Neuronal stem cell (in vitro differentiated cells): ENCODE measurements around the gene MPPED1.

Experiments
- DNase-seq: peaks from one replicate; pipeline ENCODE4 v3.0.0-alpha.2; 2013; ENCODE audit warnings: low spot score
- H2AFZ ChIP-seq: one replicate; pipeline ENCODE4 v1.6.1; 2013; ENCODE audit warnings: mild to moderate bottlenecking, low read length, inconsistent platforms
- H2AK5ac ChIP-seq: 2 replicates; pipeline ENCODE4 v1.6.1; 2013; ENCODE audit warnings: low read depth, mild to moderate bottlenecking, inconsistent platforms, low read length, moderate library complexity, mixed read lengths
- H2BK120ac ChIP-seq: 2 replicates; pipeline ENCODE4 v1.6.1; 2013; ENCODE audit warnings: low read depth, mild to moderate bottlenecking, inconsistent platforms, low read length, moderate library complexity, mixed read lengths
- H2BK12ac ChIP-seq: one replicate; pipeline ENCODE4 v1.6.1; 2013; ENCODE audit warnings: low read length, inconsistent platforms
- H2BK15ac ChIP-seq: 2 replicates; pipeline ENCODE4 v1.6.1; 2013; ENCODE audit warnings: mild to moderate bottlenecking, low read length, inconsistent platforms, mixed read lengths
- H2BK5ac ChIP-seq: one replicate; pipeline ENCODE4 v1.6.1; 2013; ENCODE audit warnings: inconsistent platforms, mild to moderate bottlenecking, low read length, moderate library complexity
- H3K14ac ChIP-seq: one replicate; pipeline ENCODE4 v1.6.1; 2013; ENCODE audit warnings: low read length, inconsistent platforms
- H3K18ac ChIP-seq: 2 replicates; pipeline ENCODE4 v1.6.1; 2013; ENCODE audit warnings: low read length, inconsistent platforms
- H3K23ac ChIP-seq: 2 replicates; pipeline ENCODE4 v1.6.1; 2013; ENCODE audit warnings: low read depth, mild to moderate bottlenecking, mixed read lengths, low read length, inconsistent platforms; ENCODE audit not compliant: poor library complexity
- H3K27ac ChIP-seq: replicated peaks from 3 replicates; pipeline ENCODE4 v1.5.1; 2013; ENCODE audit warnings: low read length, inconsistent platforms
- H3K27me3 ChIP-seq, 3 experiments: 2 replicates each; pipeline ENCODE4 v1.6.1; 2013; ENCODE audit warnings: low read length in 3 of 3, mild to moderate bottlenecking in 2 of 3, inconsistent platforms in 1 of 3, low read depth in 1 of 3, mixed read lengths in 1 of 3, moderate library complexity in 1 of 3; ENCODE audit not compliant: control insufficient read depth in 3 of 3, insufficient read depth in 3 of 3
- H3K36me3 ChIP-seq, 2 donors: replicated peaks in 1 of 2; 2 replicates each; pipeline ENCODE4 v1.6.1; 2013; ENCODE audit warnings: low read length in 2 of 2; ENCODE audit not compliant: control insufficient read depth in 2 of 2, insufficient read depth in 2 of 2
- H3K4ac ChIP-seq: 2 replicates; pipeline ENCODE4 v1.6.1; 2013; ENCODE audit warnings: inconsistent platforms, mild to moderate bottlenecking, low read length, moderate library complexity
- H3K4me1 ChIP-seq, 2 donors: 1 replicate in 1 of 2; 2 replicates in 1 of 2; pipeline ENCODE4 v1.6.1; 2013; ENCODE audit warnings: low read length in 2 of 2, low read depth in 1 of 2; ENCODE audit not compliant: control insufficient read depth in 2 of 2, insufficient read depth in 1 of 2
- H3K4me2 ChIP-seq: one replicate; pipeline ENCODE4 v1.6.1; 2013; ENCODE audit warnings: mild to moderate bottlenecking, low read length, inconsistent platforms; ENCODE audit not compliant: insufficient read depth, poor library complexity, severe bottlenecking
- H3K4me3 ChIP-seq, 2 donors: 2 replicates each; pipeline ENCODE4 v1.5.1; 2013; ENCODE audit warnings: low read length in 2 of 2, mild to moderate bottlenecking in 2 of 2, inconsistent platforms in 1 of 2, moderate library complexity in 1 of 2
- H3K79me1 ChIP-seq: one replicate; pipeline ENCODE4 v1.6.1; 2013; ENCODE audit warnings: low read depth, mild to moderate bottlenecking, inconsistent platforms, low read length, moderate library complexity
- H3K9ac ChIP-seq: one replicate; pipeline ENCODE4 v1.6.1; 2013; ENCODE audit warnings: mild to moderate bottlenecking, low read depth, low read length, inconsistent platforms; ENCODE audit not compliant: poor library complexity
- H3K9me3 ChIP-seq, 2 donors: replicated peaks in 1 of 2; 2 replicates each; pipeline versions ENCODE3 to v1.6.1; 2013; ENCODE audit warnings: low read length in 2 of 2, mild to moderate bottlenecking in 2 of 2, inconsistent platforms in 1 of 2, low read depth in 1 of 2, mixed read lengths in 1 of 2, moderate library complexity in 1 of 2; ENCODE audit not compliant: control insufficient read depth in 2 of 2, insufficient read depth in 1 of 2
- H4K8ac ChIP-seq: one replicate; pipeline ENCODE4 v1.6.1; 2013; ENCODE audit warnings: low read depth, mild to moderate bottlenecking, inconsistent platforms, low read length, moderate library complexity
- H4K91ac ChIP-seq: one replicate; pipeline ENCODE4 v1.6.1; 2013; ENCODE audit warnings: low read length, low read depth, mild to moderate bottlenecking, inconsistent platforms; ENCODE audit not compliant: poor library complexity
- WGBS, 2 donors: extraction: QIAGEN DNeasy Blood & Tissue Kit; methylation state at CpG; one replicate each; pipeline ENCODE4 v1.1.7; 2013; ENCODE audit warnings: missing lambda C conversion rate in 2 of 2, mixed read lengths in 1 of 2; ENCODE audit not compliant: insufficient read length in 2 of 2, insufficient replicate concordance in 1 of 2; ENCODE audit errors: extremely low coverage in 2 of 2; 5-methylcytosine and 5-hydroxymethylcytosine counted together

The MPPED1 gene

GRCh38 chr22:43385770-43386641 is 25.8 kb upstream of the MPPED1 start:
- Histone ChIP-seq H3K27me3 (peaks cover 0 to 29% (median 10%) of the 10 kb centered on the region in 3 experiments), H3K4me1 (peaks cover 2 to 11% of the 10 kb centered on the region in 2 donors), H2BK12ac (no peak overlapping the region), H3K4ac (no peak overlapping the region), H2BK15ac (no peak overlapping the region), H3K9ac (no peak overlapping the region), H3K9me3 (peaks cover 0 to 2% of the 10 kb centered on the region in 2 donors), H3K18ac (peak overlapping the region; percentile 88), H3K79me1 (no peaks in the 10 kb centered on the region), H3K23ac (no peak overlapping the region), H2BK120ac (no peak overlapping the region), H2BK5ac (no peak overlapping the region), H4K8ac (no peak overlapping the region), H3K36me3 (no peaks in the 10 kb centered on the region), H2AK5ac (no peak overlapping the region), H3K14ac (no peak overlapping the region), H3K27ac (no peak overlapping the region), H4K91ac (no peak overlapping the region), H3K4me3 (no peak overlapping the region), H2AFZ (peak overlapping the region; percentile 68), H3K4me2 (no peak overlapping the region)
- DNase-seq: peak; percentile 77
- no CpG with 5 or more reads among the region's 20 CpGs for WGBS, 2 donors

- H2BK5ac ChIP-seq: no peak overlapping the region
- no peak overlapping the region for H2BK120ac ChIP-seq
- no peak overlapping the region for H2AFZ ChIP-seq
- no peak overlapping the region for H3K4ac ChIP-seq
- H3K4me1 ChIP-seq: peaks cover 2 to 17% of the 10 kb centered on the region in 2 donors
- no peaks in the 10 kb centered on the region for H3K79me1 ChIP-seq
- no peak overlapping the region for H3K9ac ChIP-seq
- no peak overlapping the region for H4K91ac ChIP-seq
- no peak overlapping the region for H3K27ac ChIP-seq
- H2BK15ac ChIP-seq: peak overlapping the region; percentile 59
- no peak overlapping the region for H4K8ac ChIP-seq
- WGBS, 2 donors: no CpG with 5 or more reads among the region's 7 CpGs
- peak overlapping the region; percentile 10 for H2AK5ac ChIP-seq
- H3K4me2 ChIP-seq: no peak overlapping the region
- no peak overlapping the region for H2BK12ac ChIP-seq
- no peak overlapping the region for H3K14ac ChIP-seq
- DNase-seq: no peak
- H3K27me3 ChIP-seq: peaks cover 0 to 24% (median 10%) of the 10 kb centered on the region in 3 experiments
- peaks cover 0 to 2% of the 10 kb centered on the region in 2 donors for H3K9me3 ChIP-seq
- H3K36me3 ChIP-seq: no peaks in the 10 kb centered on the region
- no peak overlapping the region for H3K18ac ChIP-seq
- no peak overlapping the region for H3K23ac ChIP-seq
- no peak overlapping the region for H3K4me3 ChIP-seq
These were observed 24.0 kb upstream of the MPPED1 start for GRCh38 chr22:43387815-43388214.

- Histone ChIP-seq H3K4me2 (no peak overlapping the region), H2BK12ac (no peak overlapping the region), H3K27ac (no peak overlapping the region)
These were observed 23.4 kb upstream of the MPPED1 start for GRCh38 chr22:43388420-43388851.

GRCh38 chr22:43389227-43389836 is 22.5 kb upstream of the MPPED1 start:
- no peak overlapping the region for H3K23ac ChIP-seq
- H3K18ac ChIP-seq: peak overlapping the region; percentile 54
- H3K4me3 ChIP-seq: peak overlapping the region in 1 of 2 donors; percentile 46
- no peak overlapping the region for H3K4me2 ChIP-seq
- no peak overlapping the region for H3K27ac ChIP-seq
- no peak overlapping the region for H2BK5ac ChIP-seq
- H3K79me1 ChIP-seq: no peaks in the 10 kb centered on the region
- no peak overlapping the region for H2AFZ ChIP-seq
- H3K14ac ChIP-seq: no peak overlapping the region
- peaks cover 2 to 23% of the 10 kb centered on the region in 2 donors for H3K4me1 ChIP-seq
- no CpG with 5 or more reads among the region's 8 CpGs for WGBS, 2 donors
- DNase-seq: no peak
- no peaks in the 10 kb centered on the region for H3K36me3 ChIP-seq
- no peak overlapping the region for H3K4ac ChIP-seq
- H3K9me3 ChIP-seq: peaks cover 0 to 2% of the 10 kb centered on the region in 2 donors
- no peak overlapping the region for H4K91ac ChIP-seq
- H2AK5ac ChIP-seq: no peak overlapping the region
- H4K8ac ChIP-seq: no peak overlapping the region
- no peak overlapping the region for H2BK120ac ChIP-seq
- no peak overlapping the region for H3K9ac ChIP-seq
- H3K27me3 ChIP-seq: peaks cover 0 to 26% (median 10%) of the 10 kb centered on the region in 3 experiments
- H2BK15ac ChIP-seq: peak overlapping the region; percentile 41
- H2BK12ac ChIP-seq: no peak overlapping the region

More at GRCh38 chr22:43388420-43388851, 23.4 kb upstream of the MPPED1 start:
- Histone ChIP-seq H4K8ac (no peak overlapping the region), H3K9me3 (peaks cover 0 to 2% of the 10 kb centered on the region in 2 donors), H3K79me1 (no peaks in the 10 kb centered on the region), H3K4ac (no peak overlapping the region), H3K4me3 (no peak overlapping the region), H2BK5ac (no peak overlapping the region), H3K4me1 (peaks cover 2 to 19% of the 10 kb centered on the region in 2 donors), H3K18ac (peak overlapping the region; percentile 67), H2BK120ac (no peak overlapping the region), H3K14ac (no peak overlapping the region), H3K23ac (no peak overlapping the region), H3K9ac (no peak overlapping the region), H2AFZ (no peak overlapping the region), H3K36me3 (no peaks in the 10 kb centered on the region), H4K91ac (no peak overlapping the region), H3K27me3 (peaks cover 0 to 24% (median 10%) of the 10 kb centered on the region in 3 experiments), H2BK15ac (no peak overlapping the region), H2AK5ac (peak overlapping the region; percentile 35)
- peak; percentile 81 for DNase-seq
- no CpG with 5 or more reads among the region's 17 CpGs for WGBS, 2 donors
